H1 (cell line): ENCODE measurements around the gene SMIM28. TPM values are rescaled to one million over a fixed set of nuclear protein-coding genes. Genes with fewer than 3 reads are reported as not detected.

ENCODE experiments used
- CTCF ChIA-PET: fragments of 300-600 bp; sonication (Branson Sonifier 250); formaldehyde crosslinking; loops from one replicate; lab custom pipeline; 2021; ENCODE audit not compliant: partially characterized antibody; lab: Charles Lee
- POLR2A ChIA-PET: fragments of 300-600 bp; sonication (Branson Sonifier 250); formaldehyde crosslinking; loops from one replicate; lab custom pipeline; 2021; ENCODE audit warnings: inconsistent platforms; ENCODE audit not compliant: partially characterized antibody; lab: Charles Lee
- DNase-seq, 2 experiments: peaks; one replicate each; pipeline versions ENCODE4 v3.0.0 to v3.0.0-alpha.2; 2010 to 2022; ENCODE audit warnings: low spot score in 2 of 2, low read depth in 1 of 2, mixed read lengths in 1 of 2
- FAIRE-seq: peaks from 2 replicates; lab custom pipeline; 2011; peaks lifted over from hg19 to GRCh38; lab: Jason Lieb, UNC
- H2AFZ ChIP-seq: 2 replicates; pipeline ENCODE4 v1.8.1; 2012; ENCODE audit warnings: low read length, inconsistent platforms
- H2AK5ac ChIP-seq: 2 replicates; pipeline ENCODE4 v1.6.1; 2013; ENCODE audit warnings: low read depth, low read length
- H2BK120ac ChIP-seq: replicated peaks from 2 replicates; pipeline ENCODE3; 2013; ENCODE audit warnings: low read depth, low read length, inconsistent platforms
- H2BK12ac ChIP-seq: 2 replicates; pipeline ENCODE4 v1.6.1; 2013; ENCODE audit warnings: low read depth, low read length
- H2BK15ac ChIP-seq: 2 replicates; pipeline ENCODE4 v1.6.1; 2013; ENCODE audit warnings: low read length
- H2BK20ac ChIP-seq: 2 replicates; pipeline ENCODE4 v1.6.1; 2013; ENCODE audit warnings: low read length
- H2BK5ac ChIP-seq: 2 replicates; pipeline ENCODE4 v1.6.1; 2013; ENCODE audit warnings: low read depth, low read length
- H3K14ac ChIP-seq: 2 replicates; pipeline ENCODE4 v1.6.1; 2013; ENCODE audit warnings: inconsistent platforms; ENCODE audit not compliant: insufficient read length
- H3K18ac ChIP-seq: 2 replicates; pipeline ENCODE4 v1.6.1; 2013; ENCODE audit warnings: low read length; ENCODE audit errors: extremely low read depth
- H3K23ac ChIP-seq: 2 replicates; pipeline ENCODE4 v1.6.1; 2013; ENCODE audit warnings: inconsistent platforms; ENCODE audit not compliant: insufficient read length
- H3K23me2 ChIP-seq: 2 replicates; pipeline ENCODE4 v1.6.1; 2013; ENCODE audit warnings: low read depth, low read length
- H3K27ac ChIP-seq: 2 replicates; pipeline ENCODE4 v1.6.1; 2011; ENCODE audit warnings: low read depth, low read length, inconsistent platforms
- H3K27me3 ChIP-seq, 4 experiments: replicated peaks in 1 of 4; 1 replicate in 1 of 4; 2 replicates in 3 of 4; pipeline versions ENCODE4 v1.6.1 to v1.8.1; 2011 to 2013; ENCODE audit warnings: low read length in 3 of 4, mild to moderate bottlenecking in 3 of 4, inconsistent platforms in 2 of 4, mixed read lengths in 2 of 4, moderate library complexity in 1 of 4; ENCODE audit not compliant: control insufficient read depth in 3 of 4, insufficient read depth in 3 of 4; ENCODE audit errors: extremely low read depth in 1 of 4
- H3K36me3 ChIP-seq, 4 experiments: 2 replicates each; pipeline versions ENCODE4 v1.6.1 to v1.8.1; 2011 to 2013; ENCODE audit warnings: mild to moderate bottlenecking in 4 of 4, low read length in 3 of 4, moderate library complexity in 2 of 4, control low read depth in 1 of 4, inconsistent platforms in 1 of 4; ENCODE audit not compliant: insufficient read depth in 4 of 4, control insufficient read depth in 2 of 4
- H3K4ac ChIP-seq: replicated peaks from 2 replicates; pipeline ENCODE3; 2013; ENCODE audit warnings: low read length, low read depth, mixed read lengths, inconsistent platforms; ENCODE audit not compliant: insufficient read length
- H3K4me1 ChIP-seq, 4 experiments: replicated peaks in 1 of 4; 1 replicate in 1 of 4; 2 replicates in 3 of 4; pipeline versions ENCODE4 v1.6.1 to v1.8.1; 2011 to 2013; ENCODE audit warnings: low read length in 3 of 4, inconsistent platforms in 2 of 4, mixed read lengths in 1 of 4; ENCODE audit not compliant: insufficient read depth in 4 of 4, control insufficient read depth in 3 of 4
- H3K4me2 ChIP-seq, 2 experiments: 2 replicates each; pipeline versions ENCODE4 v1.6.1 to v1.8.1; 2011 to 2013; ENCODE audit warnings: low read depth in 2 of 2, low read length in 2 of 2, control low read depth in 1 of 2, inconsistent platforms in 1 of 2, mild to moderate bottlenecking in 1 of 2; ENCODE audit not compliant: insufficient read depth in 1 of 2
- H3K4me3 ChIP-seq, 4 experiments: fragments of 200-600, 300-600 bp in 1 of 4; sonication (generic), shearing (Covaris generic), sonication (Bioruptor Twin) in 1 of 4; 2 replicates each; pipeline versions ENCODE4 v1.5.1 to v1.8.1; 2011 to 2016; ENCODE audit warnings: low read length in 4 of 4, low read depth in 3 of 4, control low read depth in 2 of 4, inconsistent platforms in 2 of 4, mild to moderate bottlenecking in 2 of 4, mixed read lengths in 1 of 4, moderate library complexity in 1 of 4; ENCODE audit not compliant: insufficient read depth in 2 of 4; ENCODE audit errors: extremely low read depth in 1 of 4
- H3K56ac ChIP-seq: replicated peaks from 2 replicates; pipeline ENCODE3; 2013; ENCODE audit warnings: low read depth, mild to moderate bottlenecking, mixed read lengths, low read length, inconsistent platforms; ENCODE audit not compliant: insufficient read length
- H3K79me1 ChIP-seq: 2 replicates; pipeline ENCODE4 v1.6.1; 2013; ENCODE audit warnings: low read depth, low read length, control low read depth
- H3K79me2 ChIP-seq, 2 experiments: 2 replicates each; pipeline versions ENCODE4 v1.6.1 to v1.8.1; 2012 to 2013; ENCODE audit warnings: low read length in 2 of 2, mild to moderate bottlenecking in 2 of 2, inconsistent platforms in 1 of 2; ENCODE audit not compliant: insufficient read depth in 2 of 2, control insufficient read depth in 1 of 2
- H3K9ac ChIP-seq, 4 experiments: replicated peaks in 1 of 4; 1 replicate in 1 of 4; 2 replicates in 3 of 4; pipeline versions ENCODE4 v1.6.1 to v1.8.1; 2011 to 2013; ENCODE audit warnings: low read depth in 3 of 4, low read length in 3 of 4, control low read depth in 2 of 4, mild to moderate bottlenecking in 2 of 4, moderate library complexity in 2 of 4, inconsistent platforms in 1 of 4; ENCODE audit errors: extremely low read depth in 1 of 4
- H3K9me3 ChIP-seq, 2 experiments: 2 replicates each; pipeline versions ENCODE4 v1.6.1 to v1.8.1; 2012 to 2013; ENCODE audit warnings: mild to moderate bottlenecking in 2 of 2, moderate library complexity in 2 of 2, control low read depth in 1 of 2, inconsistent platforms in 1 of 2, low read depth in 1 of 2, low read length in 1 of 2, mixed read lengths in 1 of 2; ENCODE audit not compliant: insufficient read depth in 2 of 2
- H4K20me1 ChIP-seq, 2 experiments: replicated peaks in 1 of 2; 2 replicates each; pipeline versions ENCODE3 to v1.8.1; 2011 to 2013; ENCODE audit warnings: inconsistent platforms in 2 of 2, low read length in 2 of 2, mild to moderate bottlenecking in 1 of 2; ENCODE audit not compliant: insufficient read depth in 2 of 2, control insufficient read depth in 1 of 2
- H4K5ac ChIP-seq: 2 replicates; pipeline ENCODE4 v1.6.1; 2013; ENCODE audit warnings: low read length, low read depth, mixed read lengths, inconsistent platforms; ENCODE audit not compliant: insufficient read length
- H4K8ac ChIP-seq: 2 replicates; pipeline ENCODE4 v1.8.0; 2013; ENCODE audit warnings: mild to moderate bottlenecking, moderate library complexity, low read length, inconsistent platforms; ENCODE audit not compliant: insufficient read depth; ENCODE audit errors: extremely low read depth
- H4K91ac ChIP-seq: replicated peaks from 2 replicates; pipeline ENCODE3; 2013; ENCODE audit warnings: low read length, mixed read lengths, inconsistent platforms; ENCODE audit not compliant: insufficient read length
- CEBPB ChIP-seq: IDR thresholded peaks from 2 replicates; pipeline ENCODE4 v1.6.1; 2012; ENCODE audit warnings: low read depth, low read length
- RAD21 ChIP-seq, 2 experiments: IDR thresholded peaks in 1 of 2; conservative IDR thresholded peaks in 1 of 2; 2 replicates each; pipeline ENCODE4 v1.6.1; 2011; ENCODE audit warnings: low read depth in 2 of 2, low read length in 2 of 2, improper control_type of control experiment in 1 of 2, inconsistent platforms in 1 of 2, mild to moderate bottlenecking in 1 of 2, moderate library complexity in 1 of 2
- WGBS, 2 experiments: shearing (Covaris generic) in 1 of 2; methylation state at CpG; one replicate each; pipeline versions ENCODE4 v1.1.6 to v1.1.7; 2013 to 2015; ENCODE audit warnings: low lambda C conversion rate in 2 of 2, mixed read lengths in 2 of 2, inconsistent platforms in 1 of 2, low coverage in 1 of 2, missing lambda C conversion rate in 1 of 2; ENCODE audit not compliant: insufficient replicate concordance in 2 of 2, insufficient coverage in 1 of 2, insufficient read length in 1 of 2; ENCODE audit errors: extremely low coverage in 1 of 2, missing lambda C conversion rate in 1 of 2; 5-methylcytosine and 5-hydroxymethylcytosine counted together
- polyA plus RNA-seq, 7 experiments: library from polyadenylated mRNA; depleted of rRNA in 3 of 7; stranded (reverse) in 5 of 7; unstranded in 2 of 7; fragments of >200 nt in 5 of 7; fragments of 200-250 nt in 2 of 7; gene quantifications; 1 replicate in 5 of 7; 2 replicates in 1 of 7; 4 replicates in 1 of 7; pipeline versions ENCODE4 v1.2.1 to v1.2.3, GENCODE V29; 2011 to 2013; ENCODE audit warnings: missing spikeins in 2 of 7, mixed read lengths in 2 of 7
- total RNA-seq: library from RNA; stranded (reverse); fragmentation: NEBNext Ultra II Directional; extraction: Animal tissue kit (Norgen Biotek cat#: 25700); gene quantifications from 2 replicates; pipeline ENCODE4 v1.2.1, GENCODE V29; 2021

SMIM28 gene
- total and polyA plus RNA-seq, 2 of the 8 experiments (the other 6 are each of a cell fraction or from before 2014, with no cell fraction given) = not detected

DNA sequence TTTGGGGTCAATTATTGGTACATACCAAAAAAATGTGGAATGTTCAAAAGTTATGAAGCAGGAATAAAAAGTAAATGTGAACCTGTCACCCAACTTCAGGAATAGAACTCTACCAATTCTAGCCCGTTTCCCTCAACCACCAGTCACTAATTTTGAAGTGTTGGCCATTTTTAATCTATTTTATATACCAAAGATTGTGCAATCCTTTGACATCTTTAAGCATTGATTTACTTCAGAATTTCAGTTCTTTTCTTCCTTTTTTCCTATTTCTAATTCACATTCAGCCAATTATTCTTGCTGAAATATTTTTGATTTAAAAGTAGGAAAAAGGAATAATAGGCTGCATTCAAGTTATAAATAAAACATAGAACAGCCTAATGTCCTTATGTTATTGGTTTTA is 46.9 kb upstream of the SMIM28 start:
- TF ChIP-seq RAD21 (IDR thresholded peaks at IDR 0.05 in 1 of 2, conservative IDR thresholded peaks at IDR 0.05 in 1 of 2; ENCODE audit: low read depth in 2 of 2, low read length in 2 of 2) (no peak), CEBPB (peak; percentile 75)
- H2BK120ac ChIP-seq = no peak overlapping the region
- H4K8ac ChIP-seq = no peak overlapping the region
- no peak overlapping the region for H3K18ac ChIP-seq
- H3K4me2 ChIP-seq = no peak overlapping the region
- no peaks in the 10 kb centered on the region for H3K9me3 ChIP-seq
- no peaks in the 10 kb centered on the region for H3K23me2 ChIP-seq
- no peak overlapping the region for H2BK20ac ChIP-seq
- H3K79me2 ChIP-seq = no peaks in the 10 kb centered on the region
- no peak overlapping the region for H3K9ac ChIP-seq
- H3K23ac ChIP-seq = no peak overlapping the region
- H2AK5ac ChIP-seq = no peak overlapping the region
- no peak overlapping the region for H2BK15ac ChIP-seq
- WGBS, 2 experiments = 96% methylated on average over 1 of the region's 1 CpG; no CpG with 5 or more reads in 1 of the 2 experiments
- H3K36me3 ChIP-seq = peaks cover 0 to 9% (median 5%) of the 10 kb centered on the region in 4 experiments; a peak in 2 of 8 replicates
- no peak overlapping the region for H2BK5ac ChIP-seq
- peaks cover 8 to 18% (median 11%) of the 10 kb centered on the region in 4 experiments; a peak in 6 of 7 replicates for H3K4me1 ChIP-seq
- no peaks in the 10 kb centered on the region for H3K27me3 ChIP-seq
- H4K20me1 ChIP-seq = no peaks in the 10 kb centered on the region
- H4K5ac ChIP-seq = no peak overlapping the region
- no peak overlapping the region for H3K4ac ChIP-seq
- DNase-seq = no peak
- no peak overlapping the region for H3K56ac ChIP-seq
- ChIA-PET CTCF (interaction anchor here (1.2 kb wide), 1 partner anchor 15 kb away, joined by 3 read pairs; no protein-coding TSS in a partner anchor), POLR2A (no interaction called here)
- H3K14ac ChIP-seq = no peak overlapping the region
- H2BK12ac ChIP-seq = no peak overlapping the region
- H3K79me1 ChIP-seq = no peaks in the 10 kb centered on the region
- no peak overlapping the region for H4K91ac ChIP-seq
- H3K4me3 ChIP-seq = no peak overlapping the region
- H3K27ac ChIP-seq = no peak overlapping the region
- H2AFZ ChIP-seq = no peak overlapping the region
- FAIRE-seq = no peak
